Activated effector memory CD4-positive, alpha-beta T cell treated with Interleukin-2 at 50 U/mL for 16 hours (primary cell): ENCODE data around the gene POMT2.
"Not testable (repeated sequence)": the region's sequence is repeated elsewhere in the genome, so short reads cannot be mapped to it uniquely, and the experiment has no call there.

Experiments
- DNase-seq: peaks from one replicate; pipeline ENCODE4 v3.0.0-alpha.2; 2020

Gene POMT2

DNA sequence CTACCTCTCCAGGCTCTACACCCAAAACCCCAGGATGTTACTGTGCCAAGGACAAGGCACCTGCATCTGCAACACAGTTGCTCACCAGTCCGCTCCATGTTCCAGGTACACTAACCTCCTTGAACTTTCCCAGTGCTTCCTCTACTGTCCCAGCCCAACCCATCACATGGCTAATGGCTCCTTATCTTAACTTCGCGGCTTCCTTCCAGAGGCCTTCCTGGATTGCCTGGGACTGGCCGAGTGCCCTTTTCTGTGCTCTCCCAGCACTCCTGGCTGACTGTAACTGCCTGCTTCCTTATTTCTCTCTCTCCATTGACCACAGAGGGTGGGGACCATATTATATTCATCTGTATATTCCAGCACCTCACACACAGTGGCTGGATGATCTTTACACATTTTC lies 20.9 kb downstream of the POMT2 start:
- no peak for DNase-seq

DNA sequence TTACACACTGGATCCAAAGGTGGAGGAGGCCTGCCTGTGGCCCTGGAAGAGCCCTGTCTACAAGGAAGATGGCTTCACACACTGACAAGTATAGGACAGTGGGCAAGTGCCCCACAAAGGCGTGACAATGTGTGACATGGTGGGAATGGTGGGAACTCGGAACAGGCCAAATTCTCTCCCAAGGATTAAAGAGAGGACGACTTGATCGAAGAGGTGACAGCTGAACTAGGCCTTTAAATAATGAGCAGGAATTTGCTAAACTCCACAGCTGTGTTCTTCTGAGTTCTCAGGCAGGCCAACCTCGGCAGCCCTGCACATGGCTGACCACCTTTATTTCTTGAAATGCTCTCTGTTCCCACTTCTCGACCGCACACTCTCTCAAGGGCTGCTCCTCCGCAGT lies 23.8 kb downstream of the POMT2 start:
- DNase-seq = no peak

DNA sequence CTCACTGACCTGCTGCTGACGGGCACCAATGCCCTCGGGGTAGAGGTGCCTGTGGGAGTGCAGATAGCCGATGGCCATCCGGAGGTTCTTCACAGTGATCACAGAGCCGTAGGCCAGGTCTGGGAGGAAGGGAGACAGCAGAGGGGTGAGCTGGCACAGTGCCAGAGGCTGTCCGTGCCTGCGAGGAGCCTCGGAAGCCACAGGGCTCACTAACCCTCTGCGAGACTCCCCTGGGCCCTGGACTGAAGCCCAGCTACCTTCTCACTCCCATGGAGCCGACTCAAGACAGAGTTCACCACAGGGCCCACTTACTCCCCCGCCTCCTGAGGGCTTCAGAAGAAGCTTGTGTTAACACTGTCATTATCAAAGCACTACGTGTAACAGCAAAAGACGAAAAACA lies 24.5 kb downstream of the POMT2 start:
- DNase-seq = no peak

DNA sequence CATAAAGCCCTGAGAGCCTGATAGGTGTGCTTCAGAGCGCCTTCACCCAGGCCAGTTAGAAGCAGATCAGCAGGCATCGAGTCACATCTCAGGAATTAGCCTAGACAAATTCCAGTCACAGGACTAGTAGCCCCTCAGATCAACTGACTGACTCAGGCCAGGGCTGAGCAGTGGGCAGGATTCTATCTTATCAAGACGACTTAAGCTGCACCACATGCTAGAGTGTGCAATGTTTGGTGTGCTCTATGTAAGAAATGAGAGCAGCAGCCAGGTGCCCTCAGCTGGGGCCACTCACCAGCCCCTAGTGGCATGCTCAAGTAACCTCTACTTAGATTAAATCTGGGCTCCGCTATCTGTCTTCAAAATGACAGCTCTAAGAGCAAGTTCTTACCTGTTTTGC lies 30.0 kb downstream of the POMT2 start:
- DNase-seq = no peak

DNA sequence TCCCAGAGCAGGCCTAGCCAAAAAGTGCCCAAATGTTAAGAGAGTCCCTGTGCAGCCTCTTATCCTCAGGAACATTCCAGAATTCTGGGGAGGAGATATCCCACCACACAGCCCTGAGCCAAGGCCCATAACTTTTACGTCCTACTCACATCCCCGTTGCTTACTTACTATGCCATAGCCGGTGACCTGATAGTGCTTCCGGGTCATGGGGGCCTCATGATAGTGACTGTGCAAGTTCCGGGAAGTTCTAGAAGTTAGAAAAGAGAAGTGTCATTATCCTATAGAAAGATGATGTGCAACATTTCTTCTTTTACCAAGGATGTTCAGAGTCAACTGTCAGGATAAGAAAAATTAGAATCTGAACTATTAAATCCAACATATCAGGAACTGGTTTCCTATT lies 34.1 kb downstream of the POMT2 start:
- no peak for DNase-seq

DNA sequence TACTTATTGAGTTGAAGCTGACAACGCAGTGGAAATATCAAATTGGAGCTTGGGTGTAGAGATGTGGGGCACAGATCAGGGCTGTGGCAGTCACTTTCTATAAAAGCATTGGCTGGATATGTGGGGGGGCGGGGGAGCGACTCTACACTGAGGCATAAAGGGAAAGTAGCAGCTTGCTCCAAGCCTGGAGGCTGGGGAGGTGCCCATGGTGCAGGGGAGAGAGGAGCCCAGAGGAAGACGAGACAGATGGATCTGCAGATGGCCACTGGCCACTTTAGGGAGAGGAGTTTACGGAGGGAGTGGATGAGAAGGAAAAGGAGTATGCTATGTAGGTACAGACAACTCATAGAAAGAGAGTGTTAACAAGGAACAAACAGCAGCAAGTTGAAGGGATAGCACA lies 36.2 kb downstream of the POMT2 start:
- no peak for DNase-seq

DNA sequence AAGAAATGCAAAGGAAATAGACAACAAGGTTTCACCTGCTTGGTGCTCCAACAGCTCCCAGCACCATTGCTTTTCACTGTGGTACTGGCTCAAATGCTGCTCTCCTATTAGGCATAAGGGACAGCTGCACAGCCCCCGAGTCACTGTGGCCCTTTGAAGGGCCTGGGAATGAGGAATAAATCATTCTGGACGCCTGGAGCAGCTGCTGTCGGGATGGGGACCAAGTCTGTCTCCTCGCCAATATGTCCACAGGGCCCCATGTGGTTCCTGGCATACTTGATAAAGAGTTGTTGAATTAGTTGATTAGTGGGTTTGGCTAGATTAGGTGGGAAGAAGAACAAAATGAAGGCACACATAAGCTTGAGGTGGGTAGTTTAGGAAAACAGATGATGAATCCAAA lies 36.6 kb downstream of the POMT2 start:
- DNase-seq = no peak

DNA sequence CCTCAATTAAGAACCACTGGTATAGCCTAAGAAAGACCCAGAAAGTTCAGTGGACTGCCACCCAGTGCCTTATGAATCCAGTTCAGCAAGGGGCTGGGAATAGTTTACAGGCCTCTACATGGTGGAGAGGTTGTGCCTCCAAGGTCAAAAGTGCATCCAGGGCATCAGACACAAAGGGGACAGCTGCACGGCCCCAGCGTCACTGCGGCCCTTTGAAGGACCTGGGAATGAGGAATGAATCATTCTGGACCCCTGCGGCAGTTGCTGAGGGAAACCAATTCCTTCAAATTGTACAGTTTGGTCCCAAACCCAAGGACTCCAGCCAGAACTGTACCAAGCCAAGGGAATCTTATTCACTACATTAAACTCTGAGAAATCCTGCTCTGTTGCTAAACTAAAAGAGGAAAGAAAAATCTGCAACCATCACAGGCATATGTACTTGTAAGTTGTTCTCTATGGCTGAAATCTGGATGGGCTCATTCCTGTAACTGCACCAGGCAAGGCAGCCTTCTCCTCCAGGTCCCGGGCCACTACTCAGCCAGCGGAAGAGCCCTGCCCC lies 38.8 kb downstream of the POMT2 start:
- no peak for DNase-seq

DNA sequence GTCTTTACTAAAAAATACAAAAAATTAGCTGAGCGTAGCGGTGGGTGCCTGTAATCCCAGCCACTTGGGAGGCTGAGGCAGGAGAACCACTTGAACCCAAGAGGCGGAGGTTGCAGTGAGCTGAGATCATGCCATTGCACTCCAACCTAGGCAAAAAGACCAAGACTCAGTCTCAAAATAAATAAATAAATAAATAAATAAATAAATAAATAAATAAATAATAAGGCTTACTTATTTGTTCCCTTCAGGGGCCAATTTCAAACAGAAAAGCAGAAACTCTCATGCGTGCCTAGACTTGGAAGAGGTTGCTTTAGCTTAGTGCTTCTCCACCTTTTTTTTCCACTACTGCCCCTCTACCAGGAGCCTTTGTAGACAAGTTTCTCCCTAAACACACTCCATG lies 39.8 kb downstream of the POMT2 start:
- DNase-seq = not testable (repeated sequence)

DNA sequence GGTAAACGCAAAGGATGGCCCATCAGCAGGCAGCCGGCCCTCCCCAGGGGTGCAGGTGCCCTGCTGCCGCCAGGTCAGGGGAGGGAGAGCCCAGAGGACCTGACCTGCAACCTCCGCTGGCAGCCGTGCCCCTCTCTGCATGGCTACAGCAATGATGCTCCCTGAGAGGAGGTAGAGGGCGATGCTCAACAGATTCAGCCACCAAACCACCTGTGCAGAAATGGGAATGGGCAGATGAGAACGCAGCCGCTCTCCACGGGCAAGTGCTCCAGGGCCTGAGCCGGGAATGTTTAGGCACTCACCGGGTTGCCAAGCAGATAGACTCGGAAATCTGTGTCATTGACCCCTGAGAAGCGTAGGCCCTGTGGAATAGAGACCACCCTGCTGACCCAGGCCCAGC lies 41.0 kb downstream of the POMT2 start:
- DNase-seq = no peak

DNA sequence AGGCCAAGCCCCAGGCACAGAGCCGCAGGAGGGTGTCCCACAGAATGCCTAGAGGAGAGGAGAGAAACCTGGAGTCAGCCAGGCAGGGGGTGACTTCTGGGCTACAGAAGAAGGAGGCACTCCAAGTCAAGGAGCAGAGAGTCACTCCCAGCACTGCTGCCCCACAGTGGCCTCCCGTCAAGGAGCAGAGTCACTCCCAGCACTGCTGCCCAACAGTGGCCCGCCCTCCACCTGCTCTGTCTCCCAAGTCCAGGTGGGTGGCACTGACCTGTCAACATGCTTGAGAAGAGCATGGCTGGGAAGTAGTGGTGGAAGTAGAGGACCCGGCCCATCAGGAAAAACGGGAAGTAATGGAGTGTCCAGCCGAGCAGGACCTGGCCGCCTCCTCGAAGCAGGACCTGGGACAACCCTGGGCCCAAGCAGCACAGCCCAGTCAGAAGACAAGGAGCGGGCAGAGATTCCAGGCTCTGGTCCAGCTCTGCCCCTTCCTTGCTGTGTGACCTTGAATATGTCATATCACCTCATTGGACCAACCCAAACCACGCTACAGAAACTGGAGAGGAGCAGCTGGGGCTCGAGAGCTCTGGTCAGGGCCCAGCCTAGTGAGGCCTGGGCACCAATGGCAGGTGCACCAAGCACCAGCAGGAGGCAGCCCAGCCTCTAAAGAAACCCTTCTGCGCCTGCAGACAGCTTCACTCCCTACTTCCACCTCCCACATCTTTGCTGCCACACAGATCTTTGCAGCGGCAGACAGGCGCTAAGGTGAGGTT lies 42.0 kb downstream of the POMT2 start:
- no peak for DNase-seq

DNA sequence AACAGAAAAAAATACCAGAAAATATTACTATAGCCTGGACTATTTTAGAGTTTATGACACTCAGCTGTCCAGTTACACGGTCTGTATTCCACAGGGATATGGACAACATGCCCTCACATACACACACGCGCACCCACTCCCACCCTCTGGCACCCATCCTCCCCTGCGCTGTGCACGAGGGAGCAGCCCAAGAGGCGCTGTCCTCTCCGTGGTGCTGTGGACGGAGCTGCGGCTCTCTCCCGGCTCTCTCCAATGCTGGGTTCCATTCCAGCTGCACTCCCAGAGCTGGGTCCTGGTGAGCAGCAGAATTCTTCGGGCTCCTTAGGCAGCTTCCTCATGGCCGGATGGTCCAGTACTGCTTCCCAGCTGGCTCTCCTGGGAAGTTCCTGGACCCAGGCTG lies 43.7 kb downstream of the POMT2 start:
- DNase-seq = no peak

DNA sequence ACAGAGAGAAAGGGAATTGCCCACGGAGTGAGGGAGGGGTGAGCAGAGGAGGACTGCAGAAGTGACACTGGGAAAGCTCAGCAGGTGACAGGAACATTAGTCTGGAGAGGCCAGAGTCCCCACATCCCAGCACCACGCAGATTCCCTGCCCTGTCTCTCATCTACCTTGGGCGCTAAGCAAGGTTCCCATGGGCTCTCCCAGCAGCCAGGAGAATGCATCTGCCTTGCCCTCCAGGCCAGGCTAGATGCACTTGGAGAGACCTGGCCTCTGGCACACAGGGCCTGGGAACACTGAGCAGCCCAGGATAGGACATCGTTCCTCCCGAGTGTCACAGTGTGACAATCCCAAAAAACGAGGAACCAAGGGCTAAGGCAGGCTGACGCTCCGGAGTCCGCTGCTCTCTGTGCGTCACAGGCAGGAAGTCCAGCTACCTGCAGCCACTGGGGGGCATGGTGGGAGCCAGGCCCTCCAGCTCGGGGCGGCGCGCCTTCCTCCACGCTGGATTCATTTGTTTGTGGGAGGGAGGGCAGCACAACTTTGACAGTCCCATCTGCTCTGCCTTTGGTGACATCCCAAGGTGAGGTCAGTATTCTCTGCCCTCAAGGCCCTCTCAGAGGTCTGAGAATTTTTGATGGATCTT lies 44.3 kb downstream of the POMT2 start:
- DNase-seq = no peak

DNA sequence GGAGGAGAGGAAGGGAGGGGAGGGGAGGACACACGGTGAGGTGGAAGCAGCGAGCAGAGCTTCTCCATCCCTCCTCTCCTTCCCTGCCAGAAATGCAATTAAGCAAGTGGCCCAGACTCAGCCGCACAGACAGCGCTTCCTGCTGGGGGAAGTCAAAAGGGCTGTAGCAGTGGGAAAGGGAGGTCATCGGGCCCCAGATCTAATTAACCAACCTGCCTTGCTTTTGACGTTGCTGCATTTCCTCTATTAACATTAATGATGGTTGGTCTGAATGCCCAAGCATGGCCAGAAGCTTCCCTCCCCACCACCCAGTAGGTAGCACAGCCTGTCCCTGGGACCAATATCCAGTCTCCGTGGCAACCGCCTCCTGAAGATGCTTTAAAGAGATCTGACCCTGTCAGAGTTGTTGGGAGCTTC lies 45.1 kb downstream of the POMT2 start:
- no peak for DNase-seq

DNA sequence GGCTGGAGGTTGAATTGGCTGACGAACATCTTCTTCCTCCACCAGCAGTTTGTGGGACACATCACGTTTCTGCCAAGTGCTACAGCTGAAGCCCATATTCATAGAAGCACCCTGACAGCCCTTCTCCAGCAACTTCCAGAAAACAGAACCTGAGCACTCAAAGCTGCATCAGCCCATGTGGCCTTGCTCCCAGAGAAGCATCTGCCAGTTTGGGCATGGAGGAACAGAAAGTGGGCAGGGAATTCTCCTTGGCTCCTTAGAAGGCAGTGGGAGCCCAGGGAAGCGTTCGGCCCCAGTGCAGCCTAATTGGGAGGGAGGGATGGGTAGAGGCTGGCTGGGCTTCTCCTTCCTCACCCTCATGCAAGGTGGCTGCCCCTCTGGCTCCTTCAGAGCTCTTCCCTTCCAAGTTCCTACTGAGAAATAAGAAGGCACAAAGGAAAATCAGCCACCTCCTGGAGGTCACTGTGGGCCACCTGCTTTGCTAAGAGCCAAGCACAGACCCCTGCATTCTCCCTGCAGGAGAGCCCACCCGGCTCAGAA lies 45.6 kb downstream of the POMT2 start:
- DNase-seq = no peak

DNA sequence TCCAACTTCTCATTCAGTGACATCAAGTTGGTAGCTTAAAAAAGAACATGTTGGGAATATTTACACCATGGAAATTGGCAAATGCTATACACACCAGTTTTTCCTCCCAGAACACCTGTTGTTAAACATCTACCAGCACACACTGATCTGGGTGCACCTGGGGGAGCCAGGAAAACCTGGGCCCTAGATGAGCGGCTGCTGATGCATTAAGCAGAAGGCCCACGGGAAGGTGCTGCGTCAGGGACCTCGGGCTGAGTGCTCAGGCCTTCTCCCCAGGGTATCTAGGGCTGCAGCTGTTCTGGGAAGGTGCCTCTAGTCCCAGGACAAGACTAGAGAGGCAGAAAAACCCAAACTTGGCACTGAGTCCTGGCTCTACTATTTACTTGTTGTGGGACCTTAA lies 46.9 kb downstream of the POMT2 start:
- no peak for DNase-seq

DNA sequence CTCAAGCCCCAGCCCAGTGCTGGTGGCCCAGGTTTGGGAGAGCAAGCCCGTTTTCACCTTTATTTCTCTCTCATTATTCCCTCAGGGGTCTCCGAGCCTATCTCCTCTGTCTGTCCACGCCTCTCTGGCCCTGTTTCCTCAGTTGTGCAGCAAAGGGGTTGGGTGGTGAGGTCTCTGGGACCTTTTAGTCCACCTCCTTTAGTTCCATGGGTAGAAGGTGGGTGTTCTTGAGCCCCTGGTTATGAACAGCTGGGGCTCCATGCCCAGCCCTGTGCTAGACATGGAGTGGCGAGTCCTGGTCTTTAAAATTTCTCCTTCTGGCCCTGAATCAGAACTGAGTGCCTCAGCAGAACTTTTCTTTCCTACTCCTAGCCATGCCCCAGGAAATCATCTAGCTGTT lies 48.4 kb downstream of the POMT2 start:
- no peak for DNase-seq

DNA sequence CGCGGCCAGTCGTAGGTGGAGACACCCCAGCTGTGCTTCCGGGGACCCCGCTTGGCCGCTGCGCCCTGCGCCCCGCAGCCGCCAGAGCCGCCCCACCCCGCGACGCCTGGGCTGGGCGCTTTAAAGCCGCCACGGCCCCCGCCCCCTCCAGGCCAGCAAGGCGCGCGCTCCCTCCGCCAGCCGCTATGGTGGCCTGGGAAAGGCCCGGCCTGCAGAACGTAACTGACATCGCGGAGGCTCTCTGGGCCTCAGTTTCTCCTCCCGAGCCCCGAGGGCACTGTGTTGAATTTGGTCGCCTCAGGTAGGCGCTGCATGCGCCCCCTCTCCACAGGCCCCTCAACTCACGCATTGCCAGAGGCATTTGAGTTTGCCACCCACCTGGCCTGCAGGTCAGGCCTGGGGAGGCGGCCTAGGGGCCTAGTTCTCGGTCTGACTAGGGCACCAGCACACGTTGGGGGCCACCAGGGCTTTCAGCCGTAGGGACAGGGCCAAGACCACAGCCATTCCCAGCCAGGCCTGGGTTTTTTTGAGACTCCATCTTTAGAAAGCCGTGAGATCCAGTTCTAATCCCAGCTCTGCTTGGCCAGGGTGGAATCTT lies 49.5 kb downstream of the POMT2 start, which contains the start of gene NGB:
NGB (minus strand) TSS at position 94 of the 598 bp plus-strand sequence. CDS start 269 bp downstream, outside the sequence.
- DNase-seq = no peak

DNA sequence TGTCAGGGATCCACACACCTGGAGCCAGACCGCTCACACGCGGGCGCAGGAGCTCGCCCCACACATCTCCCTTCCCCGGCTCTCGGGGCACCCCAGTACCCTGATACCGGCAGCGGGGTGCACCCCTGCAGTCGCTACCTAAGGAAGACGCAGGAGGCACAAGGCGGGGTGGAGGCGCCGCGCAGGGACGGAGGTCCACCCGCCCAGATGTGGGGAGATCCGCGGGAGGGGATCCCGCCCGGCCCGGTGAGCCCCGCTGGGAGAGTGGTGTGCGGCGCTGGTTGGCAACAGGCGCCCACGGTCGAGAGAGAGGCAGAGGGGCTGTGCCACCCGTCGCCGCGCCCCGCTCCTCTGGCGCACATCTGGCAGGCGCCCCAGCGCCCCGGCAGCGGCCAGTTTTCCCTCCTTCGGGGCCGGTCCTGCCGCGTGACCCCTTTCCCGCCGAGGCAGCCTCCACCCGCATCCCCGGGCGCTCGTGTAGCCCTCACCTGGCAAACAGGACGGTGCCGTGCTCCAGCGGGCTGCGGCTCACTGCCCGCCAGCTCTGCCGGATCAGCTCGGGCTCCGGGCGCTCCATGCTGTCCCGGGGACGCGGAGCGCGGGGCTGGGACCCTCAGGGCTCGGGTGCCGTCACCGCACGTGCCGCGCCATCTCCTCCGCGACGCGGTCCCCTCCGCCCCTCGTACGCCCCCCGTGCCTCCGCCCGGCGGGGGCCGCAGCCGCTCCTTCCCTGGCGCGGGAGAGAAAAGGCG lies 50.1 kb downstream of the POMT2 start:
- DNase-seq = no peak

DNA sequence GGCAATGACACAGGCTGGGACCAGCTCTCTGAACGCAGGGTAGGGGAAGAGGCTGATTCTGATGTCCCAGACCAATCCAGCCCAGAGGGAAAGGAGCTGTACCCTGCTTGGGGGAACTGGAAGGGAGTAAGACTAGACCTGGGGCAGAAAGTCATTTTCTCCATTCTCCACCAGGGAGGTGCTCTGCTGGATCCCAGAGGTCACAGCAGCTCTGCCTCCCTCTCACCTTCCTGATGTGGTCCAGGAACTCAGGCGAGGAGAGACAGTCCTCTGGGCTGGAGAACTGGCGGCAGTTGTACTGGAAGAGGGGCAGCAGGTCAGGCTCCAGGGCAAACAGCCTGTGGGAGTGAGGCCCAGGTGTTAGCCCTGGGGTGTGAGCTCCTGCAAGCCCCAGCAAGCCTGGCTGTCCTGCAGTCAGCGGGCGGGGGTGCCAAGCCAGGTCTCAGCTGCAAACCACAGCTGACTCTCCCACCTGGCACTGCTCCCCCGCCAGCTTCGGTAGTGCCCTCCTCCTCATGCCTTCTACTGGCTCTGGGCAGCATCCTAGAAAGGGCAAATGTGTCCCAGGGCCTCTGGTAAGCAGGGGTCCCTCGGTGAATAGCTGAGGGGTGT lies 51.6 kb downstream of the POMT2 start:
- DNase-seq = no peak

DNA sequence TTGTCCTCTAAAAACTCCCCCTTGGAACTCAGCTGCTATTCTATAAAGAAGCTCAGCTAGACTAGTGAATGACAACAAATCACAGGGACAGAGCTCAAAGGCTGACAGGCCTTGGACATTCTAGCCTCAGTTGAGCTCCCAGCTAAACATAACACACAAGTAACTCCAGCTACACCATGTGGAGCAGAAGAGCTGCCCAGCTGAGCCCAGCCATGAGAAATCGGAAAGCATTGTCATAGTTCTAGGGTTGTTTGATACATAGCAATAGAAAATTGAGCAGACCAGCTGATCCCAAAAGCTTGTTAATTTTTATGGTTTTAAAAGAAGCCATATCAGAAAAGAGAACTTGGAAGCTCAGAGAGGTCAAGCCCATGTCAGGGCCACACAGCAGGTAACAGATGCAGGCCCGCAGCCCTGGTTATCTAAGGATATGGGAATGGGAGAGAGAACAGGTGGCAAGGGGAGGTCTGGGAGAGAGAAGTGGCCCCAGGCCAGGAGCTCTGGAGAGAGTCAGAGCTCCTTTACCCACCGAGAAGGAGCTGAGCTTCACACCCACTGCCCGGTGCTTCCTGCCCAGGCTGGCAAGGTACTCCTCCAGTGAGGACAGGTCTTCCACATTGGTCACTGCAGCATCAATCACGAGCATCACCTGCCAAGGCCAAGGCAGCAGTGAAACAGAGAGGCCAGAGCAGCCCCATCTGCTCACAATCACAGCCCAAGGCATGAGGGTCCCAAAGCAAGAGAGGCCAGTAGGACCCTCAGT lies 52.6 kb downstream of the POMT2 start:
- DNase-seq = no peak

DNA sequence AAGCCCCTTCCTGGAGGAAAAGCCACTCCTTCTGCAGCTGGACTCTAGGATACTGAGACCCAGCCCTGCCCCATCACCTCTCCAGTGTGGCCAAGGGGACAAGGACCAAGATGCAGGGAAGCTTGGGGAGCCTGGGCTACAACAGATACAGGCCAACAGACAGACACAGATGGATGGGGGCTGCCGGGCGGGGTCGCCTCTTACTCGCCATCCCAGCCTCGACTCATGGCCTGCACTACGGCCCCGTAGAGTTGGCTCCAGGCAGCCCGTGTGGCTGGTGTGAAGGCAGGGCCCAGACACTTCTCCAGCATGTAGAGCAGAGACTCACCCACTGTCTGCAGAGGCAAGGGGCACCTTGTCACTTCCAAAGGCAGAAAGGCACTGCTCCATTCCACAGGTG lies 54.3 kb downstream of the POMT2 start:
- no peak for DNase-seq
